Measurements from ENCODE around the gene NDUFS5. TPM values are rescaled to one million over a fixed set of nuclear protein-coding genes. Genes with fewer than 3 reads are reported as not detected.
A peak's percentile ranks its signal among the peaks of the same experiment; 100 is the strongest.

The NDUFS5 gene
- polyA plus RNA-seq, 1 donor (not counting 4 experiments of a cell fraction or from before 2014, with no cell fraction given): 977 TPM

GRCh38 chr1:38990738-38991637, 35.2 kb upstream of the NDUFS5 start, which contains the start of gene AKIRIN1:
TSS of gene AKIRIN1 (plus strand) at chr1:38991276. CDS start at chr1:38991381, 105 bp downstream.
- Histone ChIP-seq H4K20me1 (ENCODE audit: control insufficient read depth, extremely low read depth, insufficient read depth, low read length) (peaks cover 23% of the 10 kb centered on the region), H3K4me1 (ENCODE audit: control insufficient read depth, extremely low read depth, insufficient read depth, low read length) (peaks cover 33% of the 10 kb centered on the region), H3K4me2 (ENCODE audit: control insufficient read depth, extremely low read depth, insufficient read depth, low read depth, low read length) (peak within 1 kb of the TSS; percentile 94), H3K27ac (ENCODE audit: control insufficient read depth, insufficient read depth, low read length) (peak within 1 kb of the TSS; percentile 82), H3K9ac (ENCODE audit: control insufficient read depth, extremely low read depth, insufficient read depth, low read length) (peak within 1 kb of the TSS; percentile 89), H2AFZ (ENCODE audit: control insufficient read depth, low read length) (peak within 1 kb of the TSS; percentile 59), H3K9me1 (ENCODE audit: control insufficient read depth, extremely low read depth, insufficient read depth, low read length) (no peaks in the 10 kb centered on the region), H3K79me2 (ENCODE audit: control insufficient read depth, insufficient read depth, low read length) (peaks cover 50% of the 10 kb centered on the region), H3K9me3 (ENCODE audit: control insufficient read depth, low read depth, low read length) (no peaks in the 10 kb centered on the region), H3K27me3 (ENCODE audit: control insufficient read depth, extremely low read depth, insufficient read depth, low read length) (no peaks in the 10 kb centered on the region), H3K36me3 (ENCODE audit: control insufficient read depth in 2 of 2, extremely low read depth in 1 of 2, insufficient read depth in 2 of 2, low read length in 2 of 2) (peaks cover 5 to 10% of the 10 kb centered on the region in 2 experiments), H3K4me3 (ENCODE audit: control insufficient read depth in 2 of 3, extremely low read depth in 1 of 3, insufficient read depth in 2 of 3, low read depth in 1 of 3, low read length in 3 of 3) (peak within 1 kb of the TSS; percentile 80 to 90 (median 85))
- no peak for TF ChIP-seq EZH2 (IDR thresholded peaks at IDR 0.05; ENCODE audit: low read length)
- TF ChIP-seq CTCF (optimal IDR thresholded peaks at IDR 0.05 in 1 of 3, IDR thresholded peaks at IDR 0.05 in 1 of 3, conservative IDR thresholded peaks at IDR 0.05 in 1 of 3; ENCODE audit: extremely low read depth in 1 of 3, insufficient read depth in 2 of 3, low read length in 3 of 3): no peak
- dilution Hi-C loops (cut with MboI; ENCODE audit: extremely low pct_ligation_motif_present, low sequenced_read_pairs): no loop called here
- peak; percentile 9 for FAIRE-seq
- peak; percentile 57 for DNase-seq (ENCODE audit: low read depth, low spot score)

- H3K27ac ChIP-seq (ENCODE audit: control insufficient read depth, insufficient read depth, low read length): peak overlapping the region; percentile 82
- dilution Hi-C loops (cut with MboI; ENCODE audit: extremely low pct_ligation_motif_present, low sequenced_read_pairs): no loop called here
Observed at GRCh38 chr1:38991638-38992411, 34.3 kb upstream of the NDUFS5 start.

More at GRCh38 chr1:38991638-38992411, 34.3 kb upstream of the NDUFS5 start:
- no peaks in the 10 kb centered on the region for H3K9me1 ChIP-seq (ENCODE audit: control insufficient read depth, extremely low read depth, insufficient read depth, low read length)
- H3K4me1 ChIP-seq (ENCODE audit: control insufficient read depth, extremely low read depth, insufficient read depth, low read length): peaks cover 25% of the 10 kb centered on the region
- peak overlapping the region; percentile 89 for H3K9ac ChIP-seq (ENCODE audit: control insufficient read depth, extremely low read depth, insufficient read depth, low read length)
- peak overlapping the region; percentile 80 to 90 (median 85) for H3K4me3 ChIP-seq (ENCODE audit: control insufficient read depth in 2 of 3, extremely low read depth in 1 of 3, insufficient read depth in 2 of 3, low read depth in 1 of 3, low read length in 3 of 3)
- no peaks in the 10 kb centered on the region for H3K9me3 ChIP-seq (ENCODE audit: control insufficient read depth, low read depth, low read length)
- no peak for DNase-seq (ENCODE audit: low read depth, low spot score)
- no peak for TF ChIP-seq CTCF (optimal IDR thresholded peaks at IDR 0.05 in 1 of 3, IDR thresholded peaks at IDR 0.05 in 1 of 3, conservative IDR thresholded peaks at IDR 0.05 in 1 of 3; ENCODE audit: extremely low read depth in 1 of 3, insufficient read depth in 2 of 3, low read length in 3 of 3)
- TF ChIP-seq EZH2 (IDR thresholded peaks at IDR 0.05; ENCODE audit: low read length): no peak
- H2AFZ ChIP-seq (ENCODE audit: control insufficient read depth, low read length): no peak overlapping the region
- peaks cover 5 to 10% of the 10 kb centered on the region in 2 experiments for H3K36me3 ChIP-seq (ENCODE audit: control insufficient read depth in 2 of 2, extremely low read depth in 1 of 2, insufficient read depth in 2 of 2, low read length in 2 of 2)
- peak; percentile 66 for FAIRE-seq
- H3K4me2 ChIP-seq (ENCODE audit: control insufficient read depth, extremely low read depth, insufficient read depth, low read depth, low read length): peak overlapping the region; percentile 84
- peaks cover 58% of the 10 kb centered on the region for H3K79me2 ChIP-seq (ENCODE audit: control insufficient read depth, insufficient read depth, low read length)
- H3K27me3 ChIP-seq (ENCODE audit: control insufficient read depth, extremely low read depth, insufficient read depth, low read length): no peaks in the 10 kb centered on the region
- H4K20me1 ChIP-seq (ENCODE audit: control insufficient read depth, extremely low read depth, insufficient read depth, low read length): peaks cover 28% of the 10 kb centered on the region
